GM04503 (cell line): Measurements from ENCODE around the gene ERC1.
"Not testable (repeated sequence)": the region's sequence is repeated elsewhere in the genome, so short reads cannot be mapped to it uniquely, and the experiment has no call there.

Experiments used
- DNase-seq: peaks from one replicate; pipeline ENCODE4 v3.0.0-alpha.2; 2012; ENCODE audit warnings: low read depth

Gene ERC1

GRCh38 chr12:988646-989045 is 2.4 kb upstream of the ERC1 start:
- no peak for DNase-seq

- DNase-seq = no peak
Measured at GRCh38 chr12:989051-989450, 2.0 kb upstream of the ERC1 start.

- peak; percentile 61 for DNase-seq
Measured at GRCh38 chr12:989751-990660, 1.0 kb upstream of the ERC1 start.

- DNase-seq = no peak
Measured at GRCh38 chr12:991350-992333, 619 bp downstream of the ERC1 start.

GRCh38 chr12:992647-993046 is 1.6 kb downstream of the ERC1 start:
- no peak for DNase-seq

- no peak for DNase-seq
Measured at GRCh38 chr12:996881-997280, 5.9 kb downstream of the ERC1 start.

GRCh38 chr12:997505-997904 is 6.5 kb downstream of the ERC1 start:
- DNase-seq = no peak

- DNase-seq = no peak
Measured at GRCh38 chr12:998020-998874, 7.2 kb downstream of the ERC1 start.

- not testable (repeated sequence) for DNase-seq
Measured at GRCh38 chr12:999736-1000135, 8.7 kb downstream of the ERC1 start.

GRCh38 chr12:1001507-1001906 is 10.5 kb downstream of the ERC1 start:
- DNase-seq = no peak

GRCh38 chr12:1003600-1004271 is 12.7 kb downstream of the ERC1 start:
- no peak for DNase-seq

- no peak for DNase-seq
Measured at GRCh38 chr12:1006255-1006654, 15.2 kb downstream of the ERC1 start.

- no peak for DNase-seq
Measured at GRCh38 chr12:1007276-1007675, 16.3 kb downstream of the ERC1 start.

GRCh38 chr12:1007994-1008393 is 17.0 kb downstream of the ERC1 start:
- DNase-seq = no peak

GRCh38 chr12:1011091-1011490 is 20.1 kb downstream of the ERC1 start:
- DNase-seq = no peak

- no peak for DNase-seq
Measured at GRCh38 chr12:1013618-1014489, 22.8 kb downstream of the ERC1 start.

GRCh38 chr12:1019283-1019682 is 28.3 kb downstream of the ERC1 start:
- DNase-seq = no peak

GRCh38 chr12:1020389-1020788 is 29.4 kb downstream of the ERC1 start:
- DNase-seq = no peak

GRCh38 chr12:1022032-1022970 is 31.3 kb downstream of the ERC1 start:
- no peak for DNase-seq
